ENCODE measurements around the gene GRIA4. TPM values are rescaled to one million over a fixed set of nuclear protein-coding genes. Genes with fewer than 3 reads are reported as not detected.

Gene GRIA4
- total RNA-seq, 6 donors from 2014 or later: not detected

DNA sequence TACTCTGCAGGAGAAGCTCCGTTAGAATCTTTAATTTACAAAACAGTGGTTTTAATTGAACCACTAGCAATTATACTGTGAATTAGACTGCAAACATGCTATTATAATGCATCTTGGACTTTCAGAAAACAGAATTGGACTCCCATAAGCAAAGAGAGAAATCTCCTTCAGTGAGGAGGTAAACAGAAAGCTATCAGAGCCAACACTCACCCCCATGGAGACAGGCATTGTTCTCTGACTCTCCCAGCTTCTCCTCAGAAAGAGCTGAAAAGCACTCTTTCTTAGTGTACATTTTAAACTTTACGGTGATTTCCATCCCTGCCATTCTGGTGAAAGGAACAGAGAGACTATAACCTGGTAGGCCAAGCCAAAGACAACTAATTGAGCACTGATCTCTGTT lies 176.9 kb downstream of the GRIA4 start:
- no peak for DNase-seq
- no peaks in the 10 kb centered on the region for H3K9me3 ChIP-seq
- TF ChIP-seq POLR2AphosphoS5 (IDR thresholded peaks at IDR 0.05) (no peak), EP300 (IDR thresholded peaks at IDR 0.05) (no peak)
- no peaks in the 10 kb centered on the region for H3K27me3 ChIP-seq
- H3K4me3 ChIP-seq: no peak overlapping the region
- H3K36me3 ChIP-seq: no peaks in the 10 kb centered on the region
- no peaks in the 10 kb centered on the region for H3K4me1 ChIP-seq
- WGBS, 2 donors: 82 to 84% methylated on average over 2 of the region's 2 CpGs
- no peak for ATAC-seq (ENCODE audit: low FRiP score in 2 of 2)
- no peak overlapping the region for H3K27ac ChIP-seq

- DNase-seq (no peak), ATAC-seq (ENCODE audit: low FRiP score in 2 of 2) (no peak)
- no peak for TF ChIP-seq POLR2AphosphoS5 (IDR thresholded peaks at IDR 0.05)
- TF ChIP-seq POLR2A (IDR thresholded peaks at IDR 0.05): no peak
- no peak for TF ChIP-seq EP300 (IDR thresholded peaks at IDR 0.05)
- no peak for TF ChIP-seq CTCF (IDR thresholded peaks at IDR 0.05)
- Histone ChIP-seq H3K4me3 (no peak overlapping the region), H3K27me3 (no peaks in the 10 kb centered on the region), H3K4me1 (no peaks in the 10 kb centered on the region), H3K36me3 (no peaks in the 10 kb centered on the region), H3K9me3 (no peaks in the 10 kb centered on the region), H3K27ac (no peak overlapping the region)
- 83 to 93% methylated on average over 1 of the region's 1 CpG for WGBS, 2 donors
These were observed 179.9 kb downstream of the GRIA4 start for GRCh38 chr11:105789579-105790420.

- Histone ChIP-seq H3K4me3 (no peak overlapping the region), H3K9me3 (no peaks in the 10 kb centered on the region), H3K27ac (no peak overlapping the region), H3K36me3 (no peaks in the 10 kb centered on the region), H3K4me1 (no peaks in the 10 kb centered on the region), H3K27me3 (no peaks in the 10 kb centered on the region)
- TF ChIP-seq CTCF (IDR thresholded peaks at IDR 0.05) (no peak), POLR2A (IDR thresholded peaks at IDR 0.05) (no peak), POLR2AphosphoS5 (IDR thresholded peaks at IDR 0.05) (no peak), EP300 (IDR thresholded peaks at IDR 0.05) (no peak)
- ATAC-seq (ENCODE audit: low FRiP score in 2 of 2) (no peak), DNase-seq (no peak)
- WGBS, 2 donors: 69 to 72% methylated on average over 3 of the region's 3 CpGs
These were observed 181.0 kb downstream of the GRIA4 start for GRCh38 chr11:105790840-105791239.

- DNase-seq (no peak), ATAC-seq (ENCODE audit: low FRiP score in 2 of 2) (no peak)
- H3K9me3 ChIP-seq: no peaks in the 10 kb centered on the region
- TF ChIP-seq POLR2AphosphoS5 (IDR thresholded peaks at IDR 0.05) (no peak), POLR2A (IDR thresholded peaks at IDR 0.05) (no peak), CTCF (IDR thresholded peaks at IDR 0.05) (no peak), EP300 (IDR thresholded peaks at IDR 0.05) (no peak)
- H3K4me1 ChIP-seq: no peaks in the 10 kb centered on the region
- H3K27me3 ChIP-seq: no peaks in the 10 kb centered on the region
- no peak overlapping the region for H3K27ac ChIP-seq
- no peaks in the 10 kb centered on the region for H3K36me3 ChIP-seq
- 66 to 88% methylated on average over 2 of the region's 2 CpGs for WGBS, 2 donors
- H3K4me3 ChIP-seq: no peak overlapping the region
These were observed 183.2 kb downstream of the GRIA4 start for GRCh38 chr11:105793092-105793491.

DNA sequence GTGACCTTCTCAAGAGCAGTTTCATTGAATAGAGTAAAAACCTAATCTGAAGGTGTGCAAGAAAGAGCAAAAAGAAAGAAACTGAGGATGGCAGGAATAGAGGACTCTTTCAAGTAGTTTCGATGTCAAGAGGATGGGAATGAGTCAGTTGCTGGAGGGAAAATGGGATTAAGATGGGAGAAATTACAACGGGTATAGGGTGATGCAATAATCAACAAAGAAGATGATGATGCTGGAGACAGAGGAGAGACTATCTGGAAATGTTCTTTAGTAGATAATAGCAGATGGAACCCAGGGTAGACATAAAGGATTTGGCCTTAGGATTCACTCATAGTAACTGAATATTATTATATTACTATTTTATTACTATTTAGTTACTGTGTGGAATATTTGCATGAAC lies 189.4 kb downstream of the GRIA4 start:
- ATAC-seq (ENCODE audit: low FRiP score in 2 of 2): no peak
- H3K4me3 ChIP-seq: no peak overlapping the region
- no peak for TF ChIP-seq POLR2AphosphoS5 (IDR thresholded peaks at IDR 0.05)
- no peak for TF ChIP-seq EP300 (IDR thresholded peaks at IDR 0.05)
- no peak for TF ChIP-seq CTCF (IDR thresholded peaks at IDR 0.05)
- no peak for TF ChIP-seq POLR2A (IDR thresholded peaks at IDR 0.05)
- no peaks in the 10 kb centered on the region for H3K27me3 ChIP-seq
- H3K9me3 ChIP-seq: no peaks in the 10 kb centered on the region
- 88 to 90% methylated on average over 2 of the region's 2 CpGs for WGBS, 2 donors
- no peaks in the 10 kb centered on the region for H3K36me3 ChIP-seq
- H3K27ac ChIP-seq: no peak overlapping the region
- no peaks in the 10 kb centered on the region for H3K4me1 ChIP-seq
- no peak for DNase-seq

Data from upper lobe of left lung (tissue), 6 donors.